H9 (cell line): ENCODE results near the gene ALDH1A2. TPM values are rescaled to one million over a fixed set of nuclear protein-coding genes. Genes with fewer than 3 reads are reported as not detected.
"Not testable (repeated sequence)": the region's sequence is repeated elsewhere in the genome, so short reads cannot be mapped to it uniquely, and the experiment has no call there.

Experiments
- DNase-seq: peaks from one replicate; pipeline ENCODE4 v3.0.0-alpha.2; 2017
- H2AFZ ChIP-seq: one replicate; pipeline ENCODE4 v1.6.1; 2013; ENCODE audit warnings: mild to moderate bottlenecking, low read length, control low read depth, moderate library complexity
- H2AK5ac ChIP-seq: 2 replicates; pipeline ENCODE4 v1.6.1; 2013; ENCODE audit warnings: low read length, control low read depth, mixed read lengths; ENCODE audit not compliant: insufficient read length
- H2BK120ac ChIP-seq: one replicate; pipeline ENCODE4 v1.6.1; 2013; ENCODE audit warnings: low read depth, mild to moderate bottlenecking, low read length, control low read depth, inconsistent platforms; ENCODE audit not compliant: poor library complexity, severe bottlenecking
- H2BK12ac ChIP-seq: 2 replicates; pipeline ENCODE4 v1.6.1; 2013; ENCODE audit warnings: low read length, control low read depth, mixed read lengths, low read depth; ENCODE audit not compliant: insufficient read length
- H2BK15ac ChIP-seq: 2 replicates; pipeline ENCODE4 v1.6.1; 2013; ENCODE audit warnings: low read depth, low read length, control low read depth
- H2BK20ac ChIP-seq: one replicate; pipeline ENCODE4 v1.6.1; 2013; ENCODE audit warnings: low read depth, mild to moderate bottlenecking, low read length, control low read depth, inconsistent platforms; ENCODE audit not compliant: poor library complexity, severe bottlenecking
- H2BK5ac ChIP-seq: 2 replicates; pipeline ENCODE4 v1.6.1; 2013; ENCODE audit warnings: low read length, control low read depth, mixed read lengths; ENCODE audit not compliant: insufficient read length
- H3K14ac ChIP-seq: 2 replicates; pipeline ENCODE4 v1.6.1; 2013; ENCODE audit warnings: low read length, control low read depth; ENCODE audit not compliant: insufficient read depth
- H3K18ac ChIP-seq: 2 replicates; pipeline ENCODE4 v1.6.1; 2013; ENCODE audit warnings: low read depth, mild to moderate bottlenecking, mixed read lengths, low read length, control low read depth; ENCODE audit not compliant: insufficient read length
- H3K23ac ChIP-seq: 2 replicates; pipeline ENCODE4 v1.6.1; 2013; ENCODE audit warnings: low read length, control low read depth, mixed read lengths, low read depth; ENCODE audit not compliant: insufficient read length
- H3K23me2 ChIP-seq: 2 replicates; pipeline ENCODE4 v1.6.1; 2013; ENCODE audit warnings: low read depth, mild to moderate bottlenecking, mixed read lengths, low read length, control low read depth; ENCODE audit not compliant: insufficient read length, poor library complexity, severe bottlenecking
- H3K27ac ChIP-seq: 2 replicates; pipeline ENCODE4 v1.5.1; 2013; ENCODE audit warnings: low read length, control low read depth, mixed read lengths, low read depth; ENCODE audit not compliant: insufficient read length
- H3K27me3 ChIP-seq: 2 replicates; pipeline ENCODE4 v1.6.1; 2013; ENCODE audit warnings: low read length, control low read depth, inconsistent platforms; ENCODE audit not compliant: insufficient read depth
- H3K4ac ChIP-seq: 2 replicates; pipeline ENCODE4 v1.6.1; 2013; ENCODE audit warnings: low read depth, mild to moderate bottlenecking, control low read depth, inconsistent platforms, low read length, moderate library complexity
- H3K4me1 ChIP-seq: 2 replicates; pipeline ENCODE4 v1.6.1; 2013; ENCODE audit warnings: low read length, control low read depth, inconsistent platforms; ENCODE audit not compliant: insufficient read depth
- H3K4me2 ChIP-seq: 2 replicates; pipeline ENCODE4 v1.6.1; 2013; ENCODE audit warnings: low read length, control low read depth, mixed read lengths; ENCODE audit not compliant: insufficient read length, insufficient read depth
- H3K56ac ChIP-seq: 2 replicates; pipeline ENCODE4 v1.6.1; 2013; ENCODE audit warnings: low read depth, mild to moderate bottlenecking, mixed read lengths, low read length, control low read depth; ENCODE audit not compliant: insufficient read length
- H3K79me1 ChIP-seq: 2 replicates; pipeline ENCODE4 v1.6.1; 2013; ENCODE audit warnings: low read depth, mild to moderate bottlenecking, moderate library complexity, low read length, control low read depth, inconsistent platforms; ENCODE audit not compliant: insufficient read depth, poor library complexity, severe bottlenecking
- H3K79me2 ChIP-seq: 2 replicates; pipeline ENCODE4 v1.6.1; 2013; ENCODE audit warnings: low read length, control low read depth, inconsistent platforms; ENCODE audit not compliant: insufficient read depth
- H3K9ac ChIP-seq: 2 replicates; pipeline ENCODE4 v1.6.1; 2013; ENCODE audit warnings: low read length, control low read depth, mixed read lengths; ENCODE audit not compliant: insufficient read length; ENCODE audit errors: extremely low read depth
- H3K9me3 ChIP-seq: one replicate; pipeline ENCODE4 v1.6.1; 2013; ENCODE audit warnings: low read depth, low read length, inconsistent platforms; ENCODE audit not compliant: control insufficient read depth
- H3T11ph ChIP-seq: one replicate; pipeline ENCODE4 v1.6.1; 2013; ENCODE audit warnings: mild to moderate bottlenecking, low read length, control low read depth, inconsistent platforms
- H4K20me1 ChIP-seq: one replicate; pipeline ENCODE4 v1.6.1; 2013; ENCODE audit not compliant: control insufficient read depth, insufficient read length, insufficient read depth
- H4K5ac ChIP-seq: 2 replicates; pipeline ENCODE4 v1.6.1; 2013; ENCODE audit warnings: low read depth, mild to moderate bottlenecking, mixed read lengths, low read length, control low read depth; ENCODE audit not compliant: insufficient read length
- H4K8ac ChIP-seq: replicated peaks from 2 replicates; pipeline ENCODE4 v1.6.1; 2013; ENCODE audit warnings: low read length, control low read depth, mixed read lengths, low read depth; ENCODE audit not compliant: insufficient read length
- H4K91ac ChIP-seq: 2 replicates; pipeline ENCODE4 v1.6.1; 2013; ENCODE audit warnings: low read depth, mild to moderate bottlenecking, moderate library complexity, mixed read lengths, low read length, control low read depth; ENCODE audit not compliant: insufficient read length
- H3K27ac Mint-ChIP-seq, 3 experiments: 2 replicates in 2 of 3; 3 replicates in 1 of 3; pipeline ENCODE4 v1.8.0; 2020 to 2021; ENCODE audit warnings: mixed read lengths in 3 of 3, mild to moderate bottlenecking in 1 of 3, moderate library complexity in 1 of 3
- H3K27me3 Mint-ChIP-seq: 2 replicates; pipeline ENCODE4 v1.8.0; 2021; ENCODE audit warnings: low read depth, mild to moderate bottlenecking, moderate library complexity, mixed read lengths
- H3K36me3 Mint-ChIP-seq, 3 experiments: 2 replicates in 2 of 3; 3 replicates in 1 of 3; pipeline ENCODE4 v1.8.0; 2020 to 2021; ENCODE audit warnings: low read depth in 3 of 3, mixed read lengths in 3 of 3; ENCODE audit not compliant: insufficient read depth in 1 of 3
- H3K4me1 Mint-ChIP-seq, 2 experiments: 2 replicates each; pipeline ENCODE4 v1.8.0; 2020; ENCODE audit warnings: mixed read lengths in 2 of 2
- H3K4me3 Mint-ChIP-seq, 2 experiments: 2 replicates in 1 of 2; 3 replicates in 1 of 2; pipeline ENCODE4 v1.8.0; 2020 to 2021; ENCODE audit warnings: mild to moderate bottlenecking in 2 of 2, mixed read lengths in 2 of 2, moderate library complexity in 1 of 2
- H3K9me3 Mint-ChIP-seq, 2 experiments: 2 replicates in 1 of 2; 3 replicates in 1 of 2; pipeline ENCODE4 v1.8.0; 2020; ENCODE audit warnings: mild to moderate bottlenecking in 2 of 2, mixed read lengths in 2 of 2, moderate library complexity in 1 of 2
- WGBS: extraction: QIAGEN DNeasy Blood & Tissue Kit; methylation state at CpG from one replicate; pipeline ENCODE4 v1.1.7; 2013; ENCODE audit warnings: missing lambda C conversion rate, low lambda C conversion rate, mixed read lengths; ENCODE audit not compliant: insufficient read length; ENCODE audit errors: extremely low coverage; 5-methylcytosine and 5-hydroxymethylcytosine counted together
- total RNA-seq: library from RNA; stranded (reverse); gene quantifications from 2 replicates; pipeline ENCODE4 v1.2.1, GENCODE V29; 2021
- TF ChIP-seq, protein P1 (sequence below): fragments of 200-600 bp; sonication (generic); conservative IDR thresholded peaks from 3 replicates; pipeline ENCODE4 v1.8.0; 2021; ENCODE audit warnings: antibody characterized with exemption, mild to moderate bottlenecking

ALDH1A2 gene
- total RNA-seq, 1 experiment from 2014 or later, result 0.72 TPM

DNA sequence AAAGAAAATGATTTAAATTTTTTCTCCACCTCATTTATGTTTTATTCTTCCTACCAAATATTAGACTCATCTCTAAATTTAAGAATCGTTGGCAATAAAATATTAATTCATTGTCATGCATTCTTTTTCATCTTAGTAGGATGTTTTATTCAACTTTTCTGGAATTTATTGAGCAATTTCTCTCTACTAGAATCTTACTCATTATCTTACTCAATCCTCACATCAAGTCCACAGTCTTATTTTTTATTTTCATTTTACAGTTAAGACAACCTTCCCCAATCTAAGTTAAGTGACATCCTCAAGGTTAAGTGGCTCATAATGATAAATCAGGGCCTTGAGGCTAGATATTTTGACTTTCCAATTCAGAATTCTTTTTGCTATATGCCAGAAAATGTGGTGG is 15.9 kb upstream of the ALDH1A2 start:
- H4K8ac ChIP-seq, result no peak overlapping the region
- no peak overlapping the region for H3K4ac ChIP-seq
- WGBS, result no CpG with 5 or more reads among the region's 1 CpG
- no peaks in the 10 kb centered on the region for H3K27me3 ChIP-seq
- H2BK120ac ChIP-seq, result no peak overlapping the region
- Mint-ChIP-seq H3K4me3 (no peak overlapping the region), H3K4me1 (peaks cover 10 to 15% of the 10 kb centered on the region in 2 experiments), H3K36me3 (no peaks in the 10 kb centered on the region), H3K27me3 (no peaks in the 10 kb centered on the region; the same call in 1 of the 2 replicates), H3K27ac (no peak overlapping the region), H3K9me3 (no peaks in the 10 kb centered on the region)
- H4K91ac ChIP-seq, result no peak overlapping the region
- H4K5ac ChIP-seq, result no peak overlapping the region
- H2AFZ ChIP-seq, result no peak overlapping the region
- H3K4me1 ChIP-seq, result peaks cover 5% of the 10 kb centered on the region; the same call in 1 of the 2 replicates
- H4K20me1 ChIP-seq, result no peaks in the 10 kb centered on the region
- no peak overlapping the region for H2BK15ac ChIP-seq
- H2AK5ac ChIP-seq, result no peak overlapping the region
- H3K14ac ChIP-seq, result no peak overlapping the region
- H3K4me2 ChIP-seq, result no peak overlapping the region
- H3T11ph ChIP-seq, result no peak overlapping the region
- H3K56ac ChIP-seq, result no peak overlapping the region
- H2BK12ac ChIP-seq, result no peak overlapping the region
- H2BK5ac ChIP-seq, result no peak overlapping the region
- no peak overlapping the region for H3K18ac ChIP-seq
- DNase-seq, result no peak
- H3K79me1 ChIP-seq, result no peaks in the 10 kb centered on the region
- H3K9ac ChIP-seq, result no peak overlapping the region
- H3K9me3 ChIP-seq, result no peaks in the 10 kb centered on the region
- H3K23ac ChIP-seq, result no peak overlapping the region
- H2BK20ac ChIP-seq, result no peak overlapping the region
- no peak overlapping the region for H3K27ac ChIP-seq
- H3K79me2 ChIP-seq, result no peaks in the 10 kb centered on the region
- TF ChIP-seq, protein P1, sequence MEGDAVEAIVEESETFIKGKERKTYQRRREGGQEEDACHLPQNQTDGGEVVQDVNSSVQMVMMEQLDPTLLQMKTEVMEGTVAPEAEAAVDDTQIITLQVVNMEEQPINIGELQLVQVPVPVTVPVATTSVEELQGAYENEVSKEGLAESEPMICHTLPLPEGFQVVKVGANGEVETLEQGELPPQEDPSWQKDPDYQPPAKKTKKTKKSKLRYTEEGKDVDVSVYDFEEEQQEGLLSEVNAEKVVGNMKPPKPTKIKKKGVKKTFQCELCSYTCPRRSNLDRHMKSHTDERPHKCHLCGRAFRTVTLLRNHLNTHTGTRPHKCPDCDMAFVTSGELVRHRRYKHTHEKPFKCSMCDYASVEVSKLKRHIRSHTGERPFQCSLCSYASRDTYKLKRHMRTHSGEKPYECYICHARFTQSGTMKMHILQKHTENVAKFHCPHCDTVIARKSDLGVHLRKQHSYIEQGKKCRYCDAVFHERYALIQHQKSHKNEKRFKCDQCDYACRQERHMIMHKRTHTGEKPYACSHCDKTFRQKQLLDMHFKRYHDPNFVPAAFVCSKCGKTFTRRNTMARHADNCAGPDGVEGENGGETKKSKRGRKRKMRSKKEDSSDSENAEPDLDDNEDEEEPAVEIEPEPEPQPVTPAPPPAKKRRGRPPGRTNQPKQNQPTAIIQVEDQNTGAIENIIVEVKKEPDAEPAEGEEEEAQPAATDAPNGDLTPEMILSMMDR, result no peak
- no peaks in the 10 kb centered on the region for H3K23me2 ChIP-seq

- not testable (repeated sequence) for H2BK12ac ChIP-seq, H3K23ac ChIP-seq, H2AK5ac ChIP-seq, H3K23me2 ChIP-seq, H3K79me2 ChIP-seq, H2BK5ac ChIP-seq, H3K27ac Mint-ChIP-seq, H3T11ph ChIP-seq, H3K9ac ChIP-seq, H3K4ac ChIP-seq, DNase-seq, H2BK15ac ChIP-seq, H3K4me1 ChIP-seq, H3K36me3 Mint-ChIP-seq, H3K4me3 Mint-ChIP-seq, H3K4me2 ChIP-seq, H3K79me1 ChIP-seq, H4K20me1 ChIP-seq, H2AFZ ChIP-seq, H3K56ac ChIP-seq, H4K91ac ChIP-seq, H4K8ac ChIP-seq, H3K27ac ChIP-seq, H3K14ac ChIP-seq, H3K9me3 ChIP-seq, H2BK120ac ChIP-seq, H3K9me3 Mint-ChIP-seq, H2BK20ac ChIP-seq, H3K27me3 Mint-ChIP-seq, H4K5ac ChIP-seq, H3K18ac ChIP-seq, H3K27me3 ChIP-seq
- H3K4me1 Mint-ChIP-seq, result peaks cover 10 to 15% of the 10 kb centered on the region in 2 experiments
- WGBS, result no CpG with 5 or more reads among the region's 5 CpGs
Measured at GRCh38 chr15:58080959-58081358, 15.4 kb upstream of the ALDH1A2 start.
